ENCODE data around the gene ATP2A3. TPM values are rescaled to one million over a fixed set of nuclear protein-coding genes. Genes with fewer than 3 reads are reported as not detected.

Gene ATP2A3
- total and polyA plus RNA-seq, 2 donors (not counting 3 experiments of a cell fraction or from before 2014, with no cell fraction given): 0.37 to 0.55 TPM

DNA sequence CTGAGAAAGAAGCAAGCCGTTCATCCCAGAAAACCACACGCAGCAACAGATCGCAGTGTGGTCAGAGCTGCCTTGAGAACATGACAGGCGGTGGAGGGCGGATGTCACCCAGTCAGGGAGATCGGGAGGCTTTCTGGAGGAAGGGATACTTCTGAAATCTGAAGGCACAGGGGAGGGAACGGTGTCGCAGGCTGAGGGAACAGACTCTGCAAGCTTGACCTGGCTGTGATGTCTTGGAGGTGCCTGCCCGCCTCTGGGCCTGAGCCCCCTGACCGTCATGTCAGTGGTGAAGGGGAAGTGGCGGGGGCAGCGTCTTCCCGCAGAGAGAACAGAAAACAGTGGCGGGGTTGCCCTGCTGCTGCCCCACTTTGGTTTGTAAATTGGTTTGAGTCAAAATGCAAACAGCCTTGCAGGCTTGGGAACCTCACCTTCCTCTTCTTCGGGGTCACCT, 8.1 kb upstream of the ATP2A3 start:
- intact Hi-C loops (cut with micrococcal nuclease) (no loop called here), dilution Hi-C loops (cut with MboI; ENCODE audit: extremely low pct_ligation_motif_present, low sequenced_read_pairs) (no loop called here)
- ChIA-PET POLR2A (no interaction called here), CTCF (no interaction called here)
- H3K9ac ChIP-seq (replicated peaks; ENCODE audit: extremely low read depth, insufficient read depth, low read length): no peak overlapping the region
- H3K9me3 ChIP-seq (replicated peaks; ENCODE audit: control insufficient read depth, insufficient read depth, low read length): no peaks in the 10 kb centered on the region
- no peak for FAIRE-seq
- H3K9me1 ChIP-seq (replicated peaks; ENCODE audit: control insufficient read depth, extremely low read depth, insufficient read depth, low read length): no peaks in the 10 kb centered on the region
- no peak overlapping the region for H2AFZ ChIP-seq (ENCODE audit: low read depth, low read length)
- DNase-seq (ENCODE audit: low read depth, low spot score): no peak
- no peaks in the 10 kb centered on the region for H3K36me3 ChIP-seq (ENCODE audit: control insufficient read depth in 2 of 2, extremely low read depth in 1 of 2, insufficient read depth in 2 of 2, low read length in 2 of 2)
- H3K4me2 ChIP-seq (ENCODE audit: insufficient read depth, low read length): no peak overlapping the region
- H4K20me1 ChIP-seq (replicated peaks; ENCODE audit: control insufficient read depth, extremely low read depth, insufficient read depth, low read length): no peaks in the 10 kb centered on the region
- TF ChIP-seq, protein P1, sequence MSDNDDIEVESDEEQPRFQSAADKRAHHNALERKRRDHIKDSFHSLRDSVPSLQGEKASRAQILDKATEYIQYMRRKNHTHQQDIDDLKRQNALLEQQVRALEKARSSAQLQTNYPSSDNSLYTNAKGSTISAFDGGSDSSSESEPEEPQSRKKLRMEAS (IDR thresholded peaks at IDR 0.05; ENCODE audit: insufficient read depth, insufficient read length): no peak
- no peak for TF ChIP-seq MYC (IDR thresholded peaks at IDR 0.05; ENCODE audit: low read depth, low read length)
- no peak for TF ChIP-seq FOS (IDR thresholded peaks at IDR 0.05; ENCODE audit: borderline replicate concordance, insufficient read depth, low read length)
- TF ChIP-seq POLR2AphosphoS5 (IDR thresholded peaks at IDR 0.05; ENCODE audit: insufficient read depth, low read depth, low read length): no peak
- no peak for TF ChIP-seq GATA2 (IDR thresholded peaks at IDR 0.05; ENCODE audit: insufficient read depth, insufficient read length, low read depth, low read length)
- no peak for TF ChIP-seq JUN (IDR thresholded peaks at IDR 0.05; ENCODE audit: borderline replicate concordance, insufficient read depth, insufficient read length, low read depth)
- TF ChIP-seq POLR2A (IDR thresholded peaks at IDR 0.05; ENCODE audit: low read depth, low read length): no peak
- TF ChIP-seq EZH2 (IDR thresholded peaks at IDR 0.05; ENCODE audit: borderline replicate concordance, low read depth, low read length, severe bottlenecking): no peak
- no peak for TF ChIP-seq CTCF (IDR thresholded peaks at IDR 0.05; ENCODE audit: extremely low read depth in 1 of 2, insufficient read depth in 1 of 2, low read depth in 1 of 2, low read length in 2 of 2)
- BruUV-seq (replicated peaks): no TSS peak
- no peak overlapping the region for H3K27ac ChIP-seq (ENCODE audit: insufficient read depth, low read depth, low read length)
- peaks cover 9% of the 10 kb centered on the region for H3K4me1 ChIP-seq (ENCODE audit: control insufficient read depth, extremely low read depth, insufficient read depth, low read length)
- H3K4me3 ChIP-seq (replicated peaks in 1 of 3; ENCODE audit: insufficient read depth in 1 of 3, low read depth in 1 of 3, low read length in 3 of 3): no peak overlapping the region
- H3K27me3 ChIP-seq (ENCODE audit: control insufficient read depth in 2 of 2, insufficient read depth in 2 of 2, low read length in 2 of 2): peaks cover 0 to 4% of the 10 kb centered on the region in 2 experiments
- H3K79me2 ChIP-seq (ENCODE audit: control insufficient read depth, insufficient read depth, low read length): no peaks in the 10 kb centered on the region
